HTERT RPE-1 (cell line): ENCODE data around the gene PLAC1.

Source experiments
- in situ Hi-C: fragments of 300-500 bp; cut with MboI; formaldehyde crosslinking; loops from 4 replicates; pipeline ENCODE4 v1.14.3; 2020; ENCODE audit warnings: low sequenced_read_pairs

The PLAC1 gene

DNA sequence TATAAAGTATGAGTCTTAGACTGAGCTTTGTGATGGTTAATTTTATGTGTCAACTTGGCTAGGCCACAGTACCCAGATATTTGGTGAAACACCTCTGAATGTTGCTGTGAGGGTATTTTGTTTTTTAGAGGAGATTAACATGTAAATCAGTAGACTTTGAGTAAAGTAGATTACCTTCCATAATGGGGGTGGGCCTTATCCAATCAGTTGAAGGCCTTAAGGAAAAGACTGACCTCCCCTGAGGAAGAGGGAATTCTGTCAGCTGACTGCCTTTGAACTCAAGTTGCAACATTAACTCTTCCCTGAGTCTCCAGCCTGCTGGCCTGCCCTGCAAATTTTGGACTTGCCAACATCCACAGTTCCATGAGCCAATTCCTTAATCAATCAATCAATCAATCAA is 66.0 kb downstream of the PLAC1 start:
- in situ Hi-C loops, result no loop called here

DNA sequence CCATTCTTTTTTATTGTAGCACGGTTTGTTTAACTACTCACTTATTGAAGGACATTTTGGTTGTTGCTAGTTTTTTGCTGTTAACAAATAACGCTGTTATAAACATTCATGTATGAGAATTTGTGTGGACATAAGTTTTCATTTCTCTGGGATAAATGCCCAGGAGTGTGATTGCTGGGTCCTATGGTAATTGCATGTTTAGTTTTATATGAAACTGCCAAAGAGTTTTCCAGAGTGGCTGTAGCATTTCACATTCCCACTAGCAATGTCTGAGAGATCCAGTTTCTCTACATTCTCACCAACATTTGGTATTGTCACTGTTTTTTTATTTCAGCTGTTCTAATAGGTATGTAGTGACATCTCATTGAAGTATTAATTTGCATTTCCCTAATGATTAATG is 66.8 kb downstream of the PLAC1 start:
- in situ Hi-C loops, result no loop called here

DNA sequence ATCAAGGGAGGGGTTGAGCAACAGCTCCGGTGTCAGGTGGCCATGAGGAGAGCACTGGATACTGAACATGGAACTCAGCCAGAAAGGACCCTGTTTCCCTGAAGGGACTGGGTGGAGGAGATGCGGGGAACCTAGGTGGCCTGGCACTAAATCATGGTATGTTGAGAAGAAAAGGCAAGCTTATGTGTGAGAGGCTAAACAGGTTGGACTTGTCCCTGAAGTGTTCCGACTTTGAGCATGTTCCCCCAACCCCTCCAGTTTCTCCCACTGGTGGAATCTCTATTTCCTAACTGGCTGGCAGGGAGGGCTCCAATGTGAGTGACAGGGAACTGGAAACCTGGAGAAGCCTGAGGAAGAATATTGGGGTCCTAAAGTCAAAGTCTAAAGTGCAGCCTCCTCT is 69.5 kb downstream of the PLAC1 start:
- in situ Hi-C loops, result no loop called here

- in situ Hi-C loops, result no loop called here
Observed at GRCh38 chrX:134580907-134581306, 77.4 kb downstream of the PLAC1 start.

GRCh38 chrX:134573683-134574035 is 84.6 kb downstream of the PLAC1 start:
- in situ Hi-C loops, result no loop called here

- in situ Hi-C loops, result no loop called here
Observed at GRCh38 chrX:134572816-134573682, 85.2 kb downstream of the PLAC1 start.

- in situ Hi-C loops, result no loop called here
Observed at GRCh38 chrX:134571796-134572195, 86.5 kb downstream of the PLAC1 start.

DNA sequence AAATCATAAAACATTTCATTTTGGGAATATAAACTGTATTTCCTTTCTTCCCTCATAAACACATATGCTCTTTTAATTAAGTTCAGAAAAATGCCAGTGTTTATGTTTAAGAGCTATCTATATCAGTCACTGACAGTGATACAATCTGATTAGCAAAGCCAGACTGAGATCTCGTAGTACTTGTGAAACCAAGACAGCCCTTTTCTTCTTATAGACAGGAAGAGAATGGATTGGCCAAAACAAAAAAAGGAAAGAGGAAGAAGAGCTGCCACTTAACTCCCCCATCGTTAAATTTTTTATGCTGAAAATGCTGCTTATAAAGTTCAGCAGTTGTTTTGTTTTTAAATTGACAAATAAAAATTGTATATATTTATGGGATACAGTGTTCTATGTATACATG is 87.4 kb downstream of the PLAC1 start:
- in situ Hi-C loops, result no loop called here

- in situ Hi-C loops, result no loop called here
Observed at GRCh38 chrX:134570509-134570846, 87.8 kb downstream of the PLAC1 start.

GRCh38 chrX:134569306-134569705 is 89.0 kb downstream of the PLAC1 start:
- in situ Hi-C loops, result no loop called here

GRCh38 chrX:134568285-134569016 is 89.8 kb downstream of the PLAC1 start:
- in situ Hi-C loops, result no loop called here

DNA sequence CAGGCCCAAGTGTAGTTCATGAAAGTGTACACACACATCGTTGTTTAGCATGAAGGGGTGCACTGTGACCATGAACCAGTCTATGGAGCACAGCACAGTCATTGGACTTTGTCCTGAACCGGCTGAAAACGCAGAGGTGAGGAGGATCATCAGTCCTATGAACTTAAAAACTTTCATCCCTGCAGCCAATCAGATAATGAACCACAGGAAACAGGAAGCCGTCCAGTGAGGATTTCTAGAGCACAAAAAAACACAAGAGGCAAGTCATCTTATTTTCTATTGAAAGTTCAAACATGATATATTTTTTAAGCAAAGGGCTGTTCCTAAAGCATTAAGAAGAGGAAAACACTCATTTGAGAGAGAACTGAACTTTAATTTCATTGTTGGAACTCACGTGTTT is 91.8 kb downstream of the PLAC1 start:
- in situ Hi-C loops, result no loop called here

DNA sequence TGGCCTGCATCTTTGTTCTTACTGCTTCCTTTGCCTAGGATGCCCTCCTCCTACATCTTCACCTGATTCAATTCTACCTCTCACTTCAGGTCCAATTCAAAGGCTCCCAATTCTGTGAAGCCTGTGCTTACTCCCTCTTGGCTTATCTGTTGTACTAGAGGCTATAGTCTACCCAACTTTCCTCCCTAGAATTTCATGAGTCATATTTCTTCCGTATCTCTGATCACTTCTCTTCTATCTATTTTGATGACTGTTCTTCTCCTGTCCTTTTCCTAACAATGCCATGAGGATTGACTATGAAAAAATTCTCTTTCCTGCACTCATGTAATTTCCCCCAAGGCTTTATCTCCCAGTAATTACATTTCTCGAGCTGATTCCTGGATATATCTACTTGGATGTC is 96.3 kb downstream of the PLAC1 start:
- in situ Hi-C loops, result no loop called here

- in situ Hi-C loops, result no loop called here
Observed at GRCh38 chrX:134558133-134558532, 100.1 kb downstream of the PLAC1 start.

DNA sequence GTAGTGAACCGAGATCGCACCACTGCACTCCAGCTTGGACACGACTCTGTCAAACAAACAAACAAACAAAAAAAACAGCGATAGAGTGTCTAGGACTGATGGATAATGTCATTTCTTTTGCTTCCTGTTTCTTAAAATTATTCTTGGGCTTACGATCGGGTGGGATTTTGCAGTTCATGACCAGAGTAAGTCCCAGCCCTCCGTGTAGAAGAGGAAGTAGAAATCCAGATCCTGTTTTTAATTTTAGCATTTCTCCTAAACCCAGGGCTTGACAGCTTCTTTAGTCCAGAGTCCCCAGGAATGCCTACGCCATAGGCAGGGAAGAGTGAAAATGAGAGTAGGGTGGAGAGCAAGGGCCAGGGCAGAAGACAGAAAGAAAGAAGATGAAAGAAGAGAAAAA is 104.0 kb downstream of the PLAC1 start:
- in situ Hi-C loops, result no loop called here

DNA sequence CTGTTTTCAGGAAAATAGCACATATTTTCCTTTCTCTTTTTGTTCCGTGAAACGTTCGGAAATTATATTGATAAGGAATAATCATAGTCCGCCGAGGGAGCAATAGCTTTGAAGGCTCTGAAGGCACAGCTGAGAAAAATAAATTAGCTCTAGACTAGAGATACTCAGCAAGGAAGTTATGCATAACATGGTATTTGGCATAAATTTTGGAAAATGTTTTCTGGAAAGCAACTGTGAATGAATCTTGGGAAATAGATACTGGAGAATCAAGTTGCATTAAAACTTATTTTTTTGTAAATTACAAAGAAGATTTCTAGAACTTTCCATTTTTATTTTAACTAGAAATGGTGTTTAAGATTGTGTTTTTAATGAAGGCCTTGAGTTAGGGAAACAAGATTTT is 105.9 kb downstream of the PLAC1 start:
- in situ Hi-C loops, result no loop called here

GRCh38 chrX:134551376-134552048 is 106.8 kb downstream of the PLAC1 start:
- in situ Hi-C loops, result no loop called here

GRCh38 chrX:134548257-134549201 is 109.7 kb downstream of the PLAC1 start:
- in situ Hi-C loops, result no loop called here

DNA sequence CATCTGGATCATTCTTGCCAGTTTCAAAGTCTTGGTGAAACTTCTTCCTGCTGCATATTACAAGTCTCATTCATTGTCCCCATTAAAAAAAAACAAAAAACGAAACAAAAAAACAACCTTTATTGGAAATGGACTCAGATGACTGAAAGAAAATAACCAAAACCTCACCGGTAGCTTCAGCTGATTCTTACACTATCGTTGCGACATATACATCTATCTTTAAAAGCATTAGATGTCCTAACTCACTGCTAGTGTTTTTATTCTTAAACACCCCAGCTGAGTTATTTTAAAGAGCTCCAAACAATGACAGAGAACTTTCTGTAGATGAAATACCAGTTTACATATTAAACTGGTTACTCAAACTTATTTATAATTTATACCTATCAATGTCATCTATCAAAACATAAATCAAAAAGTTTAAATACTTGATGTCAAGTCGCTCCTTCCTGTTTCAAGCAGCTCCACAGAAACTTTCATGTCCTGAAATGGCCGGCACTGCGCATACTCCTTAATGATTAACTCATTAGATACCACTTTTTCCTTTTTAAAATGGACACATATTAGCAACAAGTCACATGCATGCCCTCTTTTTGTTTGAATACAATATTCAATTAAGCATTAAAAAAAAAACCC is 111.1 kb downstream of the PLAC1 start:
- in situ Hi-C loops, result no loop called here

GRCh38 chrX:134546187-134546586 is 112.1 kb downstream of the PLAC1 start:
- in situ Hi-C loops, result no loop called here
